Adrenal gland (tissue), 5 donors: ENCODE data around the gene ARHGEF26.

Experiments
- CTCF ChIP-seq, 6 experiments: fragments of 450-650 bp in 4 of 6; fragments of 200-600 bp in 2 of 6; sonication (generic) in 1 of 6; IDR thresholded peaks; 1 replicate in 5 of 6; 2 replicates in 1 of 6; pipeline versions ENCODE4 v1.5.1 to v1.8.0; 2016 to 2021; ENCODE audit warnings: antibody characterized with exemption in 6 of 6, mild to moderate bottlenecking in 2 of 6, moderate library complexity in 1 of 6
- POLR2A ChIP-seq, 2 donors: fragments of 450-650 bp; IDR thresholded peaks; one replicate each; pipeline ENCODE4 v1.6.1; 2017; ENCODE audit warnings: antibody characterized with exemption in 2 of 2, mild to moderate bottlenecking in 2 of 2, moderate library complexity in 1 of 2
- donor health status: DM: no; HTN: no; CAD: no.

- TF ChIP-seq POLR2A (IDR thresholded peaks at IDR 0.05) (no peak), CTCF (IDR thresholded peaks at IDR 0.05) (no peak)
Observed at GRCh38 chr3:154210986-154211385, 89.8 kb downstream of the ARHGEF26 start.
